HG03354 (cell line): Measurements from ENCODE around the gene APMAP.

ENCODE experiments used
- ATAC-seq: cut with Tn5 transposase; IDR thresholded peaks from one replicate; pipeline ENCODE4 v1.9.1; 2021; ENCODE audit warnings: mild to moderate bottlenecking; ENCODE audit not compliant: unreplicated experiment, poor library complexity, severe bottlenecking

APMAP gene

DNA sequence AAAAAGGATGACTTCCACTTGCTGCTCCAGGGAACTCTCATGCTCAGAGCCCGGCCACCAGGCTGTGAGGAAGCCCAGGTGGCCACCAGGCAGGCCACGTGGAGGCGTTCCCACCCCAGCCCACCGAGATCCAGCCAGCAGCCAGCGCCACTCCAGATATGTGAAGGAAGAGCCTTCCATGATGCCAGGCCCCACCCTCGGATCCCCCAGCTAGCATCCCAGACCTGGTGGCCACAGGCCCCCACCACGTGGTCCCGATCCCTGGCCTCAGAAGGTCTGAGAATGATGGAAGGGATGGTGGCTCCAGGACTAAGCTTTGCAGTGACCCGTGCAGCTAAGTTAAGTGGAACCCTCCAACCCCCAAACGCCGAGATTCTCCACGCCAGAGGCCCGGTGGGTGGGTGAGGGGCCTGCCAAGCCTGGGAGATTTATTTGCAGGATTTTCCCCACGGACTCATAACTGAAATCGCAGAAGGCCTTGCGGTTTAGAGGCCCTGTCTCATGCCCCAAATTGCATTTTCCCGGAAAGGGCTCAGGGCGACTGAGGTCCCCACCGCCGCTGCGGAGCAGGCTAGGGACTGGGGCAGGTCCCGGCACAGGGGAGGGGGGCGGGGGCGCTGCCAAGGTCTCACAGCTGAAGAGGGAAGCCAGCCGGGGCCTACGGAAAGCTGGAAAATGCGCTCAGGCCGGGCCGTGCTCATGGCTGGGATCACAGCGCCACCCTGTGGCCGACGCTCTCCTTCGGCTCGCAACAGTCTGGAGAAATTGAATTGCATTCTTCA is 74.6 kb downstream of the APMAP start:
- peak; percentile 70 for ATAC-seq

DNA sequence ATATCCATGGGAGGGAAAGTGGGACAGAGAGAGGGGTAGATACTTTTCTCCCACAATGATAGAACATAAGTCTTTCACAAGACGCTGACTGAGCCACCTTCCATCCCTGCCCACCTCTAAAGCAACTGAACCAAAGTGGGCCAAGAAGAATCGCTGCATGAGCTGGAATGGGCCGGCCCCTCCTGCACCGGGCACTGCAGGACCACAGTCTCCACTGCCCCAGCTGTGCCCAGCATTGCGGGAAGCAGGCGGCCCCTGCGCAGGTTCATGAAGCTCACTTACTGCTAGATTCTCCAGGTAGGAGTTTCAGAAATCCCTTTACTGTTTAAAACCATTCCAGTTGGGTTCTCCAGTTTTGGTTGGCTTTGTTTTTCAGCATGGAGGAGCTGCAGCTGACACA is 75.5 kb downstream of the APMAP start:
- ATAC-seq: no peak

DNA sequence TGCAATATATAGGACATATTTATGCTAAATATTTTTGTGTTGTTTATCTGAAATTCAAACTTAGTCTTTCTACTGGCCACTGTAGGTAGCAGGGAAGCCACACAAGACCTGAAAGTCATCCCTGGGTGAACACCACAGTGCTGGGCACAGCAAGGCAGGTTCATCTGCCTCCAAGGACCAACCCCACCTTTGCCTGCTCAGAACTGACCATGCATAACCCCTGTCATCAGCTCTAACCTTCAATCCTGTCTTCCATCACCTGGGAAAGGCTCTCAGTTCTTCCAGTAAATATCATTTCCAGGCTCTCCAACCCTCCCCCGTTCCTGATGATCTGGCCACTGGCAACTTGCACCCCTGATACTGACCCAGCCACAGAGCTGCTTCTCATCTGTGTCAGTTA is 76.1 kb downstream of the APMAP start:
- ATAC-seq: no peak

DNA sequence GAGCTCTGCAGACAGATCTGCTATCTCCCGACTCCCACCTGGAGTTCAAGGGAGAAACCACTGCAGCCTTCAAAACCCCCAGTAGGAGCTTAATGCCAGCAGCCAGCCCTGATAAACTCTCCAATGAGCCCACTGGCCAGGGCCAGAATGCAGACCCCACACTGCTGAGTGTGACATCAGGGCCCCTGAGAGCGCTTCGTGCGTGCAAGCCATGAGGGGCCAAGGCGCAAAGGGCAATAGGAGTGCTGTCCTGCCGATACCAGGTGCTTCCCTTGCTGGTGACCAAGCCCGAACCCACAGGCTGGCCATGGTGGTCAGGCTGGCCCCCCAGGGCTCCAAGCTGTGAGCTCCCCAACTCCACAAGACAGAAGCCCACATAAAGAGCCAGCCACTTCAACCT is 76.7 kb downstream of the APMAP start:
- ATAC-seq: no peak

DNA sequence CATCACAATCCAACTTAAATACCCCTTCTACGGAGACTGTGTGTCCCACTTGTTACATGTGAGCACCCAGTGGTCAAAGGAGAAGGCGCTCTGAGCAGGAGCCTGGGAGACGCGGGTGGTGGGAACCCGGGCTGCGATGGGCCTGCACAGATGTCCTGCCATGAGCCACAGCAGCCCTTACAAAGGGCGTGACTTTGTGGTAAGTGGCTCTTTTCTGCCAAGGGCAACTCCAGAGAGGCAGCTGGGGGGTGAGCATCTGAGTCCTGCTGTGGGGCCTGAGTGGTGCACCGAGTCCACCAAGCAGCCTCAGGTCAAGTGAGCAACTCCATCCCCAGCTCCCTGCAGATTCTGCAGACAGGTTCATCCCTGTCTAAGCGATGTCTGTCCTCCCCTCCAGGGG is 77.1 kb downstream of the APMAP start:
- no peak for ATAC-seq

DNA sequence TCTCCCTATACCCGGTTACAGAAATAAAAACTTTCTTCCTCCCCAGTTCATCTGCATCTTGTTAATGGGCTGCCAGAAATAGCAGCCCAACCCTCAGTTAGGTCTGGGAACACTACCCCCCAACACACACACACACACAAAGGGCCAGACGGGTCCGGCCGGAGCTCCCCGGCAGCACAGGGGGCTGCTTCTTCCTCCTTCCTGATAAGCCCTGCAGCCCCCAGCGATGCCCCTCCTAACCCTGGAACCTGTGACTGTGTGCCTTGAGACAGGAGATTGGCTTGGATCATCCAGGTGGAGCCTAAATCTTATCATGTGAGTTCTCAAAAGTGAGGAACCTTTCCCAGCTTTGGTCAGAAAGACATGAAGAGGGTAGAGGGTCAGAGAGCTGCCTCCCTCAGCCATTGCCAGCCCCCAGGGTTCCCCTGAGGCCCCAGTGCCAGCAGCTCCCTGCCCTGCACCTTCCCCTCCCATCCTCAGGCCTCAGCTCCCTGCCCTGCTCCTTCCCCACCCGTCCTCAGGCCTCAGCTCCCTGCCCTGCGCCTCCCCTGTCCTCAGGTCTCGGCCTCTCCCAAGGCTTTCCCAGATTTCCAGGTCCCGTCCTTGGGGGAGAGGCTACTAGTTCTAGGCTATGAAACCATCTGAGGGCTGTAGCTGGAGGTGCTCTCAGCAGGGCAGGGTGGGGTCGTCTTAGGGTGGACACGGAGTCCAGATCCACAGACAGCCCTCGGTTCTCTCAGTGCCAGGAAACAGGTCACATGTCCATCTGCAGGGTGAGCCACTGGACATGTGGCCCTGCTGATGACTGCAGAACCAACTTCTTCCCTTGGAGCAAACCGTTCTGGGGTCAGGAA is 77.9 kb downstream of the APMAP start:
- ATAC-seq: no peak

DNA sequence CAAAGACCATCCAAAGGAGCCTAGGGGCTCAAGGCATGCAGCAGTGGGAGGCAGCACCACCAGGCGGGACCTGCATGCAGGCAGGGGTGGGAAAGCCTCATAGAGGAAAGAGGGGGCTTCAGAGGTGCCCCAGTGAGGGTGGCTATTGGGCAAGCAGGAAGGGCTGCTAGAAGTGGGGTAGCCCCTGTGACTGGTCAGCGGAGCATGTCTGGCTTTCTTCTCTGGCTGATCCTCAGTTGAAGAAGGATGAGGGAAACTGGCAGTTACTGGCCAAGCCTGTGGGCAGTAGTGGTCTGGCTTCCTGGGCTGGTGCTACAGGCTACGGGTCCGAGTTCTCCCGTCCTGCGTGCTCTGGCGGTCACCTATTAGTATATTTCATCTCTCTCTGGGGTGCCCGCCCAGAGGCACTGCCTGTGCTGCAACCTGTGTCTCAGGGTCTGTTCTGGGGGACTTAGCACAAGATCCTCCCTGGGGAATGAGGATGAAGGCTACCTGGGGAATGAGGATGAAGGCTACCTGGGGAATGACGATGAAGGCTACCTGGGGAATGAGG is 79.4 kb downstream of the APMAP start:
- no peak for ATAC-seq
